LNCaP clone FGC (cell line): ENCODE measurements around the gene TSPAN14.
"Not testable (repeated sequence)": the region's sequence is repeated elsewhere in the genome, so short reads cannot be mapped to it uniquely, and the experiment has no call there.

Experiments
- DNase-seq: peaks from one replicate; pipeline ENCODE4 v3.0.0-alpha.2; 2011; ENCODE audit warnings: low read depth
- H3K4me3 ChIP-seq: 2 replicates; pipeline ENCODE4 v1.5.1; 2011; ENCODE audit warnings: mild to moderate bottlenecking, low read depth, low read length, control low read depth
- CTCF ChIP-seq: IDR thresholded peaks from 2 replicates; pipeline ENCODE4 v1.5.1; 2012; ENCODE audit warnings: mild to moderate bottlenecking; ENCODE audit not compliant: control insufficient read depth, insufficient read depth; ENCODE audit errors: extremely low read depth

The TSPAN14 gene

GRCh38 chr10:80540618-80540980, 86.5 kb downstream of the TSPAN14 start:
- no peak for DNase-seq
- no peak overlapping the region for H3K4me3 ChIP-seq
- TF ChIP-seq CTCF = no peak

- no peak for DNase-seq
- no peak for TF ChIP-seq CTCF
- no peak overlapping the region for H3K4me3 ChIP-seq
These were observed 87.1 kb downstream of the TSPAN14 start for GRCh38 chr10:80540981-80541750.

DNA sequence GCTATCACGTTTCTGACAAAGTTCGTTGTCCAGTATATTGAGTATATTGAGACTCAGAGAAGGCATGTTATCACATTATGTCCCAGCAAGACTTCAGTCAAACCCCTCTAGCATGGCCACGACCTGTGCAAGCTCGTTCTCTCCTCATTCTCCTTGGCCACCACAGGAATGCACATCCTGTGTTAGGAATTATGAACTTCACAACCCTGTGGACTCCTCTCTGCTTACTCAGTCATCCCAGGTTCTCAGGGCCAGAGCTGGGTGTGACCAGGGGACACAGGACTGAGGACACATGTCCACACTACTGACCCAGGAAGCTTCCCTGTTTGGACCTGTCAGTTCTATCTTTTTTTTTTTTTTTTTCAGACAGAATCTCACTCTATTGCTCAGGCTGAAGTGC, 87.9 kb downstream of the TSPAN14 start:
- no peak overlapping the region for H3K4me3 ChIP-seq
- no peak for TF ChIP-seq CTCF
- no peak for DNase-seq

GRCh38 chr10:80542652-80543318, 88.7 kb downstream of the TSPAN14 start:
- H3K4me3 ChIP-seq = no peak overlapping the region
- no peak for TF ChIP-seq CTCF
- DNase-seq = no peak

DNA sequence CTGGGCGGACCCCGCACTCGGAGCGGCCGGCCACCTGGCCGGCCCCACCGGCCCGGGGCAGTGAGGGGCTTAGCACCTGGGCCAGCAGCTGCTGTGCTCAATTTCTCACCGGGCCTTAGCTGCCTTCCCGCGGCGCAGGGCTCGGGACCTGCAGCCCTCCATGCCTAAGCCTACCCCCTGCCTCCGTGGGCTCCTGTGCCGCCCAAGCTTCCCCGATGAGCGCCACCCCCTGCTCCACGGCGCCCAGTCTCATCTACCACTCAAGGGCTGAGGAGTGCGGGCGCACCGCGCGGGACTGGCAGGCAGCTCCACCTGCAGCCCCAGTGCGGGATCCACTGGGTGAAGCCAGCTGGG, 89.2 kb downstream of the TSPAN14 start:
- H3K4me3 ChIP-seq, DNase-seq: not testable (repeated sequence)

DNA sequence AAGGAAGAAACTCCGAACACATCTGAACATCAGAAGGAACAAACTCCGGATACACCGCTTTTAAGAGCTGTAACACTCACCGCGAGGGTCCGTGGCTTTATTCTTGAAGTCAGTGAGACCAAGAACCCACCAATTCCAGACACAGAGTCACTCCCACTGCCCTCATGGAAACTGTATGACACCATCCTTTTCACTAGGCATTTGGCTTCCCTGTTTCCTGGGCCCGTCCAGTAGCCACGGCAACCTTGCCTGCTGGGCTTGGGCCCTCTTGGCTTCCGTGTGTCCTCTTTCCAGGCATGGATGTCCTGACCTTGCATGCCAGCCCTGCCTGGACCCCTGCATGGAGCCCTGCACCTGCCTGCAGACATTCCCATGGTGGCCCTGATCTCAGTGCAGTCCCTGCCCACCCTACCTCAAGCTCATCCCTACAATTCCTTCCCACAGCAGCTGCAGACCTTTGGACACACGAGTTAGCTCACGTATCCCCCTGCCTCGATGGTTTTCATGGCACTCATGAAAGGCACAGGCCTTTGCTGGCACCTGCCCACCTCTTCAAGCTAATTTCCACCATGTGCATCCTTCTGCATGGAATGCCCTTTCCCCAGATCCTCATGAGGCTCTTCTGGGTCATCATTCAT, 90.3 kb downstream of the TSPAN14 start:
- no peak overlapping the region for H3K4me3 ChIP-seq
- DNase-seq = no peak
- no peak for TF ChIP-seq CTCF

DNA sequence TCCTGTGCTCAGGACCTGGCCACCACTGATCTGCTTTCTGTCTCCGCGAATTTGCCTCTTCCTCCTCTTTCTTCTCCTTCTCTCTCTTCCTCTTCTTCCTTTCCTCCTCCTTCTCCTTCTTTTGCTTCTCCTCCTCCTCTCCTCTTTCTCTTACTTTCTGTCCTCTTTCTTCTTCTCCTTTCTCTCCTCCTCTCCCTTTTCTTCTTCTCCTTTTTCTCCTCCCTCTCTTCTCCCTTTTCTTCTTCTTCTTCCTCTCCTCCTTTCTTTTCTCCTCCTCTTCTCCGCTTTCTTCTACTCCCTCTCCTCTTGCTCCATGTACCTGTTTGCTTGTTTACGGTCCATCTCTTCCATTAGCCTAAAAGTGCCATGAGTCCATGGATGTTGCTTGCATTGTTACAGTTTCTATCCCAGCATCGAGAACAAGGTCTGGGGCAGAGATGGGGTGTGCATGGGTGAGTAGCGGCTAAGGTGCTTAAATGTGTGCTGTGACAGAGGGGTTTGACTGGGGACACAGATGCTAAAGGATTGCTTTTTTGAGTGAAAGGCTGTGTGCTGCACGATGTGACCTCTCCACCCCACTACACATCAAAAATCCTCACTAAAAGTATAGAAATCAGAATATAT, 91.3 kb downstream of the TSPAN14 start:
- no peak for TF ChIP-seq CTCF
- no peak for DNase-seq
- H3K4me3 ChIP-seq = no peak overlapping the region
